HepG2 (cell line): Measurements from ENCODE around the gene ARHGAP35. TPM values are rescaled to one million over a fixed set of nuclear protein-coding genes. Genes with fewer than 3 reads are reported as not detected.

Source experiments
- ATAC-seq: fragments of 200-7000 bp; cut with Tn5 transposase; 3 replicates; pipeline ENCODE4 v1.9.1; 2020; ENCODE audit warnings: mild to moderate bottlenecking, moderate library complexity
- BruUV-seq: library from RNA; stranded (reverse); fragments of 400-500 nt; replicated peaks from 2 replicates; lab custom pipeline; 2021; lab: Mats Ljungman, UMichigan
- CTCF ChIA-PET: fragments of 300-600 bp; formaldehyde crosslinking; extraction: SDS; loops from one replicate; lab custom pipeline; 2021; ENCODE audit warnings: low total read pairs, inconsistent platforms, low intra/inter-chr PET ratio; lab: Yijun Ruan, JAX
- POLR2A ChIA-PET: fragments of 350-600 bp; sonication (Branson Sonifier 250); formaldehyde crosslinking; loops from one replicate; lab custom pipeline; 2020; ENCODE audit warnings: antibody characterized with exemption, inconsistent platforms; lab: Yijun Ruan, JAX
- DNase-seq: peaks from one replicate; pipeline ENCODE4 v3.0.0-alpha.2; 2015; ENCODE audit warnings: low spot score
- FAIRE-seq: peaks from 3 replicates; lab custom pipeline; 2011; peaks lifted over from hg19 to GRCh38; lab: Jason Lieb, UNC
- H2AFZ ChIP-seq: one replicate; pipeline ENCODE4 v1.6.1; 2011; ENCODE audit warnings: low read length, inconsistent platforms
- H3K27ac ChIP-seq: fragments of 300-600 bp; 3 replicates; pipeline ENCODE4 v1.8.0; 2011; ENCODE audit warnings: mixed run types, mild to moderate bottlenecking, mixed read lengths, low read length, inconsistent platforms; ENCODE audit not compliant: insufficient read depth; ENCODE audit errors: extremely low read length
- H3K27me3 ChIP-seq, 2 experiments: fragments of 200-600 bp in 1 of 2; 2 replicates in 1 of 2; 3 replicates in 1 of 2; pipeline versions ENCODE4 v1.6.0 to v1.8.0; 2011; ENCODE audit warnings: low read length in 2 of 2, mild to moderate bottlenecking in 2 of 2, moderate library complexity in 2 of 2, inconsistent platforms in 1 of 2; ENCODE audit not compliant: insufficient read depth in 2 of 2, control insufficient read depth in 1 of 2
- H3K36me3 ChIP-seq, 2 experiments: fragments of 200-600 bp in 1 of 2; replicated peaks in 1 of 2; 2 replicates in 1 of 2; 3 replicates in 1 of 2; pipeline versions ENCODE4 v1.5.1 to v1.8.0; 2011; ENCODE audit warnings: low read length in 2 of 2, inconsistent platforms in 1 of 2; ENCODE audit not compliant: insufficient read depth in 2 of 2, control insufficient read depth in 1 of 2
- H3K4me1 ChIP-seq: 2 replicates; pipeline ENCODE4 v1.5.1; 2012; ENCODE audit warnings: low read length, inconsistent platforms; ENCODE audit not compliant: insufficient read depth
- H3K4me2 ChIP-seq: 2 replicates; pipeline ENCODE4 v1.6.0; 2011; ENCODE audit warnings: low read depth, low read length, inconsistent platforms
- H3K4me3 ChIP-seq, 3 experiments: fragments of 200-600 bp in 1 of 3; sonication (generic), shearing (Covaris generic) in 1 of 3; replicated peaks in 1 of 3; 2 replicates each; pipeline ENCODE4 v1.5.1; 2011 to 2016; ENCODE audit warnings: low read length in 3 of 3, inconsistent platforms in 2 of 3, low read depth in 2 of 3, mild to moderate bottlenecking in 2 of 3, control low read depth in 1 of 3, mixed read lengths in 1 of 3; ENCODE audit not compliant: insufficient read depth in 1 of 3
- H3K79me2 ChIP-seq: one replicate; pipeline ENCODE4 v1.6.1; 2011; ENCODE audit warnings: low read length, inconsistent platforms; ENCODE audit not compliant: insufficient read depth
- H3K9ac ChIP-seq: 2 replicates; pipeline ENCODE4 v1.6.0; 2011; ENCODE audit warnings: mild to moderate bottlenecking, low read depth, low read length, inconsistent platforms; ENCODE audit not compliant: insufficient read depth
- H3K9me3 ChIP-seq: 2 replicates; pipeline ENCODE4 v1.5.1; 2012; ENCODE audit warnings: mild to moderate bottlenecking, low read length
- H4K20me1 ChIP-seq: 2 replicates; pipeline ENCODE4 v1.6.0; 2011; ENCODE audit warnings: inconsistent platforms, mild to moderate bottlenecking, low read length, moderate library complexity; ENCODE audit not compliant: insufficient read depth
- FOXA1 ChIP-seq, 2 experiments: fragments of 450-650 bp in 1 of 2; sonication (generic) in 1 of 2; formaldehyde crosslinking in 1 of 2; IDR thresholded peaks; 2 replicates each; pipeline versions ENCODE4 v1.4.0 to v1.6.1; 2016 to 2020; ENCODE audit warnings: missing genetic modification reagents in 1 of 2
- FOXJ3 ChIP-seq: sonication (generic); formaldehyde crosslinking; IDR thresholded peaks from 2 replicates; pipeline ENCODE4 v1.4.0; 2020; ENCODE audit warnings: missing genetic modification reagents, mild to moderate bottlenecking, borderline replicate concordance
- HDAC1 ChIP-seq: sonication (generic); formaldehyde crosslinking; IDR thresholded peaks from 2 replicates; pipeline ENCODE4 v1.5.1; 2020; ENCODE audit warnings: mild to moderate bottlenecking, missing genetic modification reagents
- NR2F6 ChIP-seq, 2 experiments: IDR thresholded peaks; 2 replicates each; pipeline ENCODE4 v1.6.1; 2016; ENCODE audit warnings: antibody characterized with exemption in 1 of 2, mild to moderate bottlenecking in 1 of 2
- RBM22 ChIP-seq: fragments of 200-400 bp; formaldehyde crosslinking; optimal IDR thresholded peaks from 2 replicates; pipeline ENCODE3; 2017; ENCODE audit warnings: mild to moderate bottlenecking, low read length, moderate library complexity
- SMARCE1 ChIP-seq: fragments of 450-650 bp; IDR thresholded peaks from 2 replicates; pipeline ENCODE4 v1.6.1; 2017; ENCODE audit warnings: borderline replicate concordance
- TBL1XR1 ChIP-seq: fragments of 150-350 bp; IDR thresholded peaks from 2 replicates; pipeline ENCODE4 v1.6.1; 2014; ENCODE audit warnings: borderline replicate concordance, low read length; ENCODE audit not compliant: partially characterized antibody
- ZFAT ChIP-seq: sonication (generic); formaldehyde crosslinking; conservative IDR thresholded peaks from 2 replicates; pipeline ENCODE4 v1.8.1; 2023; ENCODE audit warnings: missing genetic modification reagents, inconsistent platforms
- ZNF614 ChIP-seq: IDR thresholded peaks from 2 replicates; pipeline ENCODE4 v1.6.1; 2018; ENCODE audit warnings: missing biosample characterization, missing genetic modification reagents, inconsistent platforms, borderline replicate concordance
- WGBS: methylation state at CpG from one replicate; pipeline ENCODE4 v1.1.6; 2017; ENCODE audit warnings: low lambda C conversion rate; 5-methylcytosine and 5-hydroxymethylcytosine counted together
- in situ Hi-C: cut with HindIII; loops from 2 replicates; pipeline ENCODE4 v1.10.0; 2017; ENCODE audit warnings: low pct_unique_long_range_greater_than_20kb; ENCODE audit not compliant: extremely low pct_ligation_motif_present
- intact Hi-C: fragments of 100-400 bp; cut with micrococcal nuclease; formaldehyde crosslinking; loops from one replicate; pipeline ENCODE4 v1.10.0; 2022; ENCODE audit not compliant: unreplicated experiment
- polyA plus RNA-seq, 8 experiments: library from polyadenylated mRNA; depleted of rRNA in 3 of 8; stranded (reverse) in 7 of 8; unstranded in 1 of 8; fragments of >200 nt; fragmentation: Illumina TruSeq in 4 of 8; extraction: Trizol in 4 of 8; gene quantifications; 2 replicates each; pipeline versions ENCODE4 v1.2.1 to v1.2.3, GENCODE V29; 2011 to 2016; ENCODE audit warnings: low read depth in 4 of 8, missing spikeins in 1 of 8, mixed read lengths in 1 of 8; ENCODE audit not compliant: insufficient read depth in 1 of 8
- total RNA-seq, 5 experiments: library from RNA; depleted of rRNA; stranded (reverse); fragments of >200 nt; fragmentation: Illumina TruSeq; extraction: Trizol; gene quantifications; 2 replicates each; pipeline ENCODE4 v1.2.3, GENCODE V29; 2016; ENCODE audit warnings: low read depth in 1 of 5

Gene ARHGAP35
- total and polyA plus RNA-seq, 2 of the 13 experiments (the other 11 are each of a cell fraction or from before 2014, with no cell fraction given): 30.1 to 30.2 TPM

DNA sequence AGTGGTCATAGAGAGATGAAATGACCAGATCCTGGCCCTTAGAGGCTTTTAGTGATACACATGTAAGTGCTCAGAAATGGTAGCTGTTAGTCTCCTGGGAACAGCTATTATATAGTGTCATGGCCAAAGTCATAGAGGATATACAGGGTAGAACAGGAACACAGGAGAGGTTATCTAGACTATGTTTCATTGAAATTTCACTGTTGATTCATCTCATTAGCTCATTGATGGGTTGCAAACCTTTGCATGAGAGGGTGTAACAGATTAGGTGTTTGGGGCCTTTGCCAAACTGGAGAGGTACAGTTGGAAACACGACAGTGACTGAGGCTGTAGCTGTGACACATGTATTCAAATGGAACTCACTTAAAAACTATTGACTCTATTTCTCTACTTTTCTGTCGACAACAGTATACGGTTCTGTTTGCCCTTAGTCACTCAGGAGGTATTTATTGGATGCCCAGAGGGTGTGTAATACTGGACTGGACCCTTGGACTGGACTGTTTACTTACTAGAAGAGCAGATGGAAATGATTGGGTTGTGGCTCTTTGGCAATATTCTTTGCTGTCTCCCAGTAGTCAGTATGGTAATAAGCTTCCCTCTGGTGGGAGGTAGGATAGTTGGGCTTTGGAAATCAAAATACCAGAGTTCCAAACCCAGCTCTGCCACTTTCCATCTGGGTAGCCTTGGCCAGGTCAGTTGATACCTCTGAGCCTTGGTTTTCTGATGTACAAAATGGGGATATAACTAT is 29.8 kb downstream of the ARHGAP35 start (continued):
- peak; percentile 52; the same call in 1 of the 2 replicates for TF ChIP-seq HDAC1
- peak; percentile 71; the same call in 1 of the 2 replicates for TF ChIP-seq ZNF614 (CRISPR knock-in tag)
- peak; percentile 81; the same call in 1 of the 2 replicates for TF ChIP-seq FOXJ3 (CRISPR knock-in tag)
- TF ChIP-seq TBL1XR1: peak; percentile 74
- peak; percentile 43; the same call in 1 of the 2 replicates for TF ChIP-seq NR2F6 (IDR thresholded peaks at IDR 0.05)
- peak; percentile 73 for TF ChIP-seq NR2F6 (CRISPR knock-in tag; IDR thresholded peaks at IDR 0.05)
- peak; percentile 92 for TF ChIP-seq SMARCE1
- TF ChIP-seq, all 625 proteins: peak for 206

GRCh38 chr19:46892252-46893179 is 31.7 kb downstream of the ARHGAP35 start:
- Histone ChIP-seq H3K27ac (peak overlapping the region; percentile 32), H3K4me1 (peaks cover 89% of the 10 kb centered on the region), H3K4me2 (no peak overlapping the region)
- CTCF ChIA-PET: no interaction called here
- POLR2A ChIA-PET: interaction anchor here (1.7 kb wide), 1 partner anchor 33 kb away, joined by 4 read pairs; no protein-coding TSS in a partner anchor
- TF ChIP-seq FOXA1 (IDR thresholded peaks at IDR 0.05) (no peak), FOXA1 (CRISPR knock-in tag; IDR thresholded peaks at IDR 0.05) (no peak), RBM22 (peak; percentile 40), ZFAT (no peak)
- TF ChIP-seq, all 625 proteins: peak for 1
- Histone ChIP-seq H3K4me3 (no peak overlapping the region), H2AFZ (no peak overlapping the region), H3K36me3 (peaks cover 0 to 7% of the 10 kb centered on the region in 2 experiments; a peak in 1 of 5 replicates), H3K9me3 (no peaks in the 10 kb centered on the region), H3K79me2 (peaks cover 83% of the 10 kb centered on the region), H3K9ac (no peak overlapping the region), H4K20me1 (0 out of 2 replicates have a peak, but pooled peaks cover 7% of the 10 kb centered on the region), H3K27me3 (no peaks in the 10 kb centered on the region)
- in situ Hi-C loops (no loop called here), intact Hi-C loops (loop anchor here (5.0 kb wide), 1 partner anchor 35 kb away; no protein-coding TSS in a partner anchor)
- WGBS: 97% methylated on average over 11 of the region's 11 CpGs
- DNase-seq (no peak), FAIRE-seq (no peak), ATAC-seq (no peak)
- BruUV-seq: no TSS peak
